ENCODE measurements around the gene MMS19. TPM values are rescaled to one million over a fixed set of nuclear protein-coding genes. Genes with fewer than 3 reads are reported as not detected.

Gene MMS19
- total RNA-seq, 1 donor from 2014 or later = 127 TPM

GRCh38 chr10:97509120-97509680, 11.0 kb upstream of the MMS19 start:
- TF ChIP-seq, protein P1, sequence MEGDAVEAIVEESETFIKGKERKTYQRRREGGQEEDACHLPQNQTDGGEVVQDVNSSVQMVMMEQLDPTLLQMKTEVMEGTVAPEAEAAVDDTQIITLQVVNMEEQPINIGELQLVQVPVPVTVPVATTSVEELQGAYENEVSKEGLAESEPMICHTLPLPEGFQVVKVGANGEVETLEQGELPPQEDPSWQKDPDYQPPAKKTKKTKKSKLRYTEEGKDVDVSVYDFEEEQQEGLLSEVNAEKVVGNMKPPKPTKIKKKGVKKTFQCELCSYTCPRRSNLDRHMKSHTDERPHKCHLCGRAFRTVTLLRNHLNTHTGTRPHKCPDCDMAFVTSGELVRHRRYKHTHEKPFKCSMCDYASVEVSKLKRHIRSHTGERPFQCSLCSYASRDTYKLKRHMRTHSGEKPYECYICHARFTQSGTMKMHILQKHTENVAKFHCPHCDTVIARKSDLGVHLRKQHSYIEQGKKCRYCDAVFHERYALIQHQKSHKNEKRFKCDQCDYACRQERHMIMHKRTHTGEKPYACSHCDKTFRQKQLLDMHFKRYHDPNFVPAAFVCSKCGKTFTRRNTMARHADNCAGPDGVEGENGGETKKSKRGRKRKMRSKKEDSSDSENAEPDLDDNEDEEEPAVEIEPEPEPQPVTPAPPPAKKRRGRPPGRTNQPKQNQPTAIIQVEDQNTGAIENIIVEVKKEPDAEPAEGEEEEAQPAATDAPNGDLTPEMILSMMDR (IDR thresholded peaks at IDR 0.05; ENCODE audit: unreplicated experiment) = no peak
- Mint-ChIP-seq H3K4me3 (ENCODE audit: unreplicated experiment) (no peak overlapping the region), H3K4me1 (ENCODE audit: unreplicated experiment) (peaks cover 62% of the 10 kb centered on the region), H3K27me3 (ENCODE audit: unreplicated experiment) (peaks cover 7% of the 10 kb centered on the region), H3K27ac (ENCODE audit: unreplicated experiment) (no peak overlapping the region), H3K9me3 (ENCODE audit: unreplicated experiment) (no peaks in the 10 kb centered on the region), H3K36me3 (ENCODE audit: low read depth, unreplicated experiment) (peaks cover 25% of the 10 kb centered on the region)
- DNase-seq (ENCODE audit: low spot score) = no peak

DNA sequence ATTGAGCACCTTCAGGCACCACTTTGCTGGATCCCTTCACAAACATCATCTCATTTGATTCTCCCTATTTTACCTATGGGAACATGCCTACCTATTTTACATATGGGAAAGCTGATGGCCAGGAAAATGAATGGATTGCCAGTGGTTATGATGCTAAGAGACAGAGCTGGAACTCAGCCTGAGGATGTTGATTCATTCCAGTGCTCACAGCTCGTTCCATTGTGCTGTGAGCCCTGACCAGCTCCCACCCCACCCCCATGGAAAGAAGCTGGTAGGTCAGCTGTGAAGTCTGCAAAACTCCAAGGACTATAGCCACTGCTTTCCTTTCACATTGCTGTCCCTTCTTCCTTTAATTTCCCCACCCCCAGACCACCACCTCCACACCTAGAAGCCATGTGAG, 10.1 kb upstream of the MMS19 start:
- H3K27me3 Mint-ChIP-seq (ENCODE audit: unreplicated experiment) = peaks cover 7% of the 10 kb centered on the region
- peaks cover 25% of the 10 kb centered on the region for H3K36me3 Mint-ChIP-seq (ENCODE audit: low read depth, unreplicated experiment)
- H3K27ac Mint-ChIP-seq (ENCODE audit: unreplicated experiment) = no peak overlapping the region

GRCh38 chr10:97506199-97506991, 8.2 kb upstream of the MMS19 start:
- peaks cover 54% of the 10 kb centered on the region for H3K4me1 Mint-ChIP-seq (ENCODE audit: unreplicated experiment)
- H3K27ac Mint-ChIP-seq (ENCODE audit: unreplicated experiment) = peak overlapping the region; percentile 32
- peaks cover 15% of the 10 kb centered on the region for H3K36me3 Mint-ChIP-seq (ENCODE audit: low read depth, unreplicated experiment)
- no peak overlapping the region for H3K4me3 Mint-ChIP-seq (ENCODE audit: unreplicated experiment)
- peaks cover 11% of the 10 kb centered on the region for H3K27me3 Mint-ChIP-seq (ENCODE audit: unreplicated experiment)
- TF ChIP-seq, protein P1 (IDR thresholded peaks at IDR 0.05; ENCODE audit: unreplicated experiment) = no peak
- DNase-seq (ENCODE audit: low spot score) = no peak
- H3K9me3 Mint-ChIP-seq (ENCODE audit: unreplicated experiment) = no peaks in the 10 kb centered on the region

More for the DNA sequence above, 10.1 kb upstream of the MMS19 start:
- TF ChIP-seq, protein P1 (IDR thresholded peaks at IDR 0.05; ENCODE audit: unreplicated experiment) = no peak
- peaks cover 61% of the 10 kb centered on the region for H3K4me1 Mint-ChIP-seq (ENCODE audit: unreplicated experiment)
- DNase-seq (ENCODE audit: low spot score) = no peak
- no peaks in the 10 kb centered on the region for H3K9me3 Mint-ChIP-seq (ENCODE audit: unreplicated experiment)
- no peak overlapping the region for H3K4me3 Mint-ChIP-seq (ENCODE audit: unreplicated experiment)

- H3K4me1 Mint-ChIP-seq (ENCODE audit: unreplicated experiment) = peaks cover 54% of the 10 kb centered on the region
- DNase-seq (ENCODE audit: low spot score) = no peak
- H3K4me3 Mint-ChIP-seq (ENCODE audit: unreplicated experiment) = no peak overlapping the region
- peaks cover 11% of the 10 kb centered on the region for H3K36me3 Mint-ChIP-seq (ENCODE audit: low read depth, unreplicated experiment)
- no peaks in the 10 kb centered on the region for H3K9me3 Mint-ChIP-seq (ENCODE audit: unreplicated experiment)
- no peak overlapping the region for H3K27ac Mint-ChIP-seq (ENCODE audit: unreplicated experiment)
- H3K27me3 Mint-ChIP-seq (ENCODE audit: unreplicated experiment) = peaks cover 18% of the 10 kb centered on the region
- TF ChIP-seq, protein P1 (IDR thresholded peaks at IDR 0.05; ENCODE audit: unreplicated experiment) = no peak
These were observed 6.9 kb upstream of the MMS19 start for GRCh38 chr10:97505152-97505551.

DNA sequence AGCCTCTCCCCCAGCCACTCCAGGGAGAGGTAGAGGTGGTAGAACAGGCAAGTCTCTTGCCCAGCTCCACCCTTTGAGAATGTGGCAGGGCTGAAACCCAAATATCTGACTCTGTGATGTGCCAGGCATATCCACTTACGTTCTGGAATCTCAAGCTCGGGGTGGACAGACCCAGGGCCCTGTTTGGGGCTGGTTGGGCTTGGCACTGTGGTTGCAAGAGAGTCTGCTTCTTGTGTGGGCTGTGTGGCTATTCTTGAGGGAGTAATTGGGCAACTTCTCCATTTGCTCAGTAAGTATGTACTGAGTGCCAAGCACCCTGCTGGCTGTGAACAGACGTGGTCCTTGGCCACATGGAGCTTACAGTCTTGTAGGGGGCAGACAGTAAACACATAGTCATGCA, 5.2 kb upstream of the MMS19 start:
- no peaks in the 10 kb centered on the region for H3K9me3 Mint-ChIP-seq (ENCODE audit: unreplicated experiment)
- TF ChIP-seq, protein P1 (IDR thresholded peaks at IDR 0.05; ENCODE audit: unreplicated experiment) = no peak
- H3K36me3 Mint-ChIP-seq (ENCODE audit: low read depth, unreplicated experiment) = peaks cover 11% of the 10 kb centered on the region
- peaks cover 24% of the 10 kb centered on the region for H3K27me3 Mint-ChIP-seq (ENCODE audit: unreplicated experiment)
- peaks cover 47% of the 10 kb centered on the region for H3K4me1 Mint-ChIP-seq (ENCODE audit: unreplicated experiment)
- no peak for DNase-seq (ENCODE audit: low spot score)
- H3K27ac Mint-ChIP-seq (ENCODE audit: unreplicated experiment) = no peak overlapping the region
- H3K4me3 Mint-ChIP-seq (ENCODE audit: unreplicated experiment) = no peak overlapping the region

Data from endothelial cell (in vitro differentiated cells).